ENCODE results near the gene TMEM176B.

Gene TMEM176B

GRCh38 chr7:150769768-150770167, 30.4 kb downstream of the TMEM176B start:
- H3K27me3 ChIP-seq (ENCODE audit: insufficient read depth, low read length): no peaks in the 10 kb centered on the region
- no peaks in the 10 kb centered on the region for H3K79me2 ChIP-seq (ENCODE audit: control insufficient read depth, insufficient read depth, low read length, unreplicated experiment)
- no peaks in the 10 kb centered on the region for H3K4me1 ChIP-seq (ENCODE audit: control insufficient read depth, insufficient read depth, low read length, unreplicated experiment)
- H3K4me3 ChIP-seq (ENCODE audit: low read depth, low read length): no peak overlapping the region
- H3K27ac ChIP-seq (ENCODE audit: low read depth, low read length): no peak overlapping the region
- no peak overlapping the region for H2AFZ ChIP-seq (ENCODE audit: low read length, unreplicated experiment)
- H3K36me3 ChIP-seq (ENCODE audit: insufficient read depth, low read length): no peaks in the 10 kb centered on the region

- H3K27ac ChIP-seq (ENCODE audit: low read depth, low read length): no peak overlapping the region
- H3K4me1 ChIP-seq (ENCODE audit: control insufficient read depth, insufficient read depth, low read length, unreplicated experiment): no peaks in the 10 kb centered on the region
- no peaks in the 10 kb centered on the region for H3K27me3 ChIP-seq (ENCODE audit: insufficient read depth, low read length)
- H3K79me2 ChIP-seq (ENCODE audit: control insufficient read depth, insufficient read depth, low read length, unreplicated experiment): no peaks in the 10 kb centered on the region
- no peak overlapping the region for H3K4me3 ChIP-seq (ENCODE audit: low read depth, low read length)
- H3K36me3 ChIP-seq (ENCODE audit: insufficient read depth, low read length): no peaks in the 10 kb centered on the region
- H2AFZ ChIP-seq (ENCODE audit: low read length, unreplicated experiment): no peak overlapping the region
These were observed 33.8 kb downstream of the TMEM176B start for GRCh38 chr7:150766334-150766709.

- Histone ChIP-seq H3K4me1 (ENCODE audit: control insufficient read depth, insufficient read depth, low read length, unreplicated experiment) (no peaks in the 10 kb centered on the region), H2AFZ (ENCODE audit: low read length, unreplicated experiment) (no peak overlapping the region), H3K27ac (ENCODE audit: low read depth, low read length) (no peak overlapping the region), H3K36me3 (ENCODE audit: insufficient read depth, low read length) (no peaks in the 10 kb centered on the region), H3K27me3 (ENCODE audit: insufficient read depth, low read length) (no peaks in the 10 kb centered on the region), H3K4me3 (ENCODE audit: low read depth, low read length) (no peak overlapping the region), H3K79me2 (ENCODE audit: control insufficient read depth, insufficient read depth, low read length, unreplicated experiment) (no peaks in the 10 kb centered on the region)
These were observed 40.7 kb downstream of the TMEM176B start for GRCh38 chr7:150759479-150759878.

GRCh38 chr7:150756858-150757257, 43.3 kb downstream of the TMEM176B start:
- Histone ChIP-seq H3K27me3 (ENCODE audit: insufficient read depth, low read length) (0 out of 2 replicates have a peak, but pooled peaks cover under 1% of the 10 kb centered on the region), H3K4me3 (ENCODE audit: low read depth, low read length) (no peak overlapping the region), H3K4me1 (ENCODE audit: control insufficient read depth, insufficient read depth, low read length, unreplicated experiment) (no peaks in the 10 kb centered on the region), H3K27ac (ENCODE audit: low read depth, low read length) (no peak overlapping the region), H3K79me2 (ENCODE audit: control insufficient read depth, insufficient read depth, low read length, unreplicated experiment) (no peaks in the 10 kb centered on the region), H3K36me3 (ENCODE audit: insufficient read depth, low read length) (no peaks in the 10 kb centered on the region), H2AFZ (ENCODE audit: low read length, unreplicated experiment) (no peak overlapping the region)

- Histone ChIP-seq H2AFZ (ENCODE audit: low read length, unreplicated experiment) (no peak overlapping the region), H3K4me1 (ENCODE audit: control insufficient read depth, insufficient read depth, low read length, unreplicated experiment) (no peaks in the 10 kb centered on the region), H3K4me3 (ENCODE audit: low read depth, low read length) (no peak overlapping the region), H3K27me3 (ENCODE audit: insufficient read depth, low read length) (0 out of 2 replicates have a peak, but pooled peaks cover 3% of the 10 kb centered on the region), H3K79me2 (ENCODE audit: control insufficient read depth, insufficient read depth, low read length, unreplicated experiment) (no peaks in the 10 kb centered on the region), H3K27ac (ENCODE audit: low read depth, low read length) (no peak overlapping the region), H3K36me3 (ENCODE audit: insufficient read depth, low read length) (no peaks in the 10 kb centered on the region)
These were observed 44.0 kb downstream of the TMEM176B start for GRCh38 chr7:150756166-150756565.

- Histone ChIP-seq H2AFZ (ENCODE audit: low read length, unreplicated experiment) (no peak overlapping the region), H3K79me2 (ENCODE audit: control insufficient read depth, insufficient read depth, low read length, unreplicated experiment) (no peaks in the 10 kb centered on the region), H3K27me3 (ENCODE audit: insufficient read depth, low read length) (0 out of 2 replicates have a peak, but pooled peaks cover 3% of the 10 kb centered on the region), H3K4me1 (ENCODE audit: control insufficient read depth, insufficient read depth, low read length, unreplicated experiment) (no peaks in the 10 kb centered on the region), H3K4me3 (ENCODE audit: low read depth, low read length) (no peak overlapping the region), H3K27ac (ENCODE audit: low read depth, low read length) (no peak overlapping the region), H3K36me3 (ENCODE audit: insufficient read depth, low read length) (no peaks in the 10 kb centered on the region)
These were observed 44.6 kb downstream of the TMEM176B start for GRCh38 chr7:150755473-150756099.

GRCh38 chr7:150754951-150755350, 45.2 kb downstream of the TMEM176B start:
- H3K79me2 ChIP-seq (ENCODE audit: control insufficient read depth, insufficient read depth, low read length, unreplicated experiment): no peaks in the 10 kb centered on the region
- no peak overlapping the region for H3K27ac ChIP-seq (ENCODE audit: low read depth, low read length)
- no peak overlapping the region for H3K4me3 ChIP-seq (ENCODE audit: low read depth, low read length)
- H3K36me3 ChIP-seq (ENCODE audit: insufficient read depth, low read length): no peaks in the 10 kb centered on the region
- no peaks in the 10 kb centered on the region for H3K4me1 ChIP-seq (ENCODE audit: control insufficient read depth, insufficient read depth, low read length, unreplicated experiment)
- no peak overlapping the region for H2AFZ ChIP-seq (ENCODE audit: low read length, unreplicated experiment)
- 0 out of 2 replicates have a peak, but pooled peaks cover 3% of the 10 kb centered on the region for H3K27me3 ChIP-seq (ENCODE audit: insufficient read depth, low read length)

GRCh38 chr7:150753826-150754603, 46.1 kb downstream of the TMEM176B start:
- H2AFZ ChIP-seq (ENCODE audit: low read length, unreplicated experiment): no peak overlapping the region
- H3K27me3 ChIP-seq (ENCODE audit: insufficient read depth, low read length): 0 out of 2 replicates have a peak, but pooled peaks cover 3% of the 10 kb centered on the region
- no peak overlapping the region for H3K4me3 ChIP-seq (ENCODE audit: low read depth, low read length)
- no peaks in the 10 kb centered on the region for H3K36me3 ChIP-seq (ENCODE audit: insufficient read depth, low read length)
- no peak overlapping the region for H3K27ac ChIP-seq (ENCODE audit: low read depth, low read length)
- no peaks in the 10 kb centered on the region for H3K4me1 ChIP-seq (ENCODE audit: control insufficient read depth, insufficient read depth, low read length, unreplicated experiment)
- H3K79me2 ChIP-seq (ENCODE audit: control insufficient read depth, insufficient read depth, low read length, unreplicated experiment): no peaks in the 10 kb centered on the region

- H3K27ac ChIP-seq (ENCODE audit: low read depth, low read length): no peak overlapping the region
- H2AFZ ChIP-seq (ENCODE audit: low read length, unreplicated experiment): no peak overlapping the region
- no peak overlapping the region for H3K4me3 ChIP-seq (ENCODE audit: low read depth, low read length)
- H3K36me3 ChIP-seq (ENCODE audit: insufficient read depth, low read length): no peaks in the 10 kb centered on the region
- H3K4me1 ChIP-seq (ENCODE audit: control insufficient read depth, insufficient read depth, low read length, unreplicated experiment): no peaks in the 10 kb centered on the region
- H3K27me3 ChIP-seq (ENCODE audit: insufficient read depth, low read length): 0 out of 2 replicates have a peak, but pooled peaks cover 3% of the 10 kb centered on the region
- H3K79me2 ChIP-seq (ENCODE audit: control insufficient read depth, insufficient read depth, low read length, unreplicated experiment): no peaks in the 10 kb centered on the region
These were observed 46.9 kb downstream of the TMEM176B start for GRCh38 chr7:150753239-150753638.

GRCh38 chr7:150751702-150752101, 48.5 kb downstream of the TMEM176B start:
- Histone ChIP-seq H3K27ac (ENCODE audit: low read depth, low read length) (no peak overlapping the region), H3K27me3 (ENCODE audit: insufficient read depth, low read length) (0 out of 2 replicates have a peak, but pooled peaks cover 3% of the 10 kb centered on the region), H3K79me2 (ENCODE audit: control insufficient read depth, insufficient read depth, low read length, unreplicated experiment) (no peaks in the 10 kb centered on the region), H3K36me3 (ENCODE audit: insufficient read depth, low read length) (no peaks in the 10 kb centered on the region), H2AFZ (ENCODE audit: low read length, unreplicated experiment) (no peak overlapping the region), H3K4me3 (ENCODE audit: low read depth, low read length) (no peak overlapping the region), H3K4me1 (ENCODE audit: control insufficient read depth, insufficient read depth, low read length, unreplicated experiment) (no peaks in the 10 kb centered on the region)

GRCh38 chr7:150748376-150748775, 51.8 kb downstream of the TMEM176B start:
- Histone ChIP-seq H3K27ac (ENCODE audit: low read depth, low read length) (no peak overlapping the region), H3K79me2 (ENCODE audit: control insufficient read depth, insufficient read depth, low read length, unreplicated experiment) (no peaks in the 10 kb centered on the region), H3K4me1 (ENCODE audit: control insufficient read depth, insufficient read depth, low read length, unreplicated experiment) (no peaks in the 10 kb centered on the region), H3K27me3 (ENCODE audit: insufficient read depth, low read length) (0 out of 2 replicates have a peak, but pooled peaks cover 3% of the 10 kb centered on the region), H3K36me3 (ENCODE audit: insufficient read depth, low read length) (no peaks in the 10 kb centered on the region), H2AFZ (ENCODE audit: low read length, unreplicated experiment) (no peak overlapping the region), H3K4me3 (ENCODE audit: low read depth, low read length) (no peak overlapping the region)

Measured in ACC112 (cell line).